ENCODE data around the gene CH25H.

- no peak for TF ChIP-seq CTCF (IDR thresholded peaks at IDR 0.05)
- no peak for TF ChIP-seq POLR2A (IDR thresholded peaks at IDR 0.05)
Observed at GRCh38 chr10:89156161-89156835, 50.8 kb downstream of the CH25H start.

Data from right lobe of liver (tissue), 4 donors.